Hepatocyte (in vitro differentiated cells): ENCODE measurements around the gene CLDN19. TPM values are rescaled to one million over a fixed set of nuclear protein-coding genes. Genes with fewer than 3 reads are reported as not detected.

Experiments
- DNase-seq: peaks from one replicate; pipeline ENCODE4 v3.0.0-alpha.2; 2016; ENCODE audit warnings: low spot score
- H2AFZ ChIP-seq: fragments of 200-600 bp; sonication (generic); 2 replicates; pipeline ENCODE4 v1.6.0; 2016; ENCODE audit warnings: antibody characterized with exemption, mild to moderate bottlenecking
- H3K27ac ChIP-seq: fragments of 200-600 bp; sonication (generic); 2 replicates; pipeline ENCODE4 v1.5.1; 2016; ENCODE audit warnings: mild to moderate bottlenecking
- H3K27me3 ChIP-seq: fragments of 200-600 bp; sonication (generic); 2 replicates; pipeline ENCODE4 v1.6.1; 2016
- H3K36me3 ChIP-seq: fragments of 200-600 bp; sonication (generic); replicated peaks from 2 replicates; pipeline ENCODE4 v1.5.1; 2016; ENCODE audit warnings: low read depth; ENCODE audit not compliant: insufficient read depth
- H3K4me1 ChIP-seq: fragments of 200-600 bp; sonication (generic); 2 replicates; pipeline ENCODE4 v1.5.1; 2016; ENCODE audit warnings: mild to moderate bottlenecking, moderate library complexity; ENCODE audit not compliant: insufficient read depth
- H3K4me2 ChIP-seq: fragments of 200-600 bp; sonication (generic); 2 replicates; pipeline ENCODE4 v1.6.0; 2016
- H3K4me3 ChIP-seq: fragments of 200-600 bp; sonication (generic); 2 replicates; pipeline ENCODE4 v1.5.1; 2016; ENCODE audit warnings: mild to moderate bottlenecking
- H3K79me2 ChIP-seq: fragments of 200-600 bp; sonication (generic); 2 replicates; pipeline ENCODE4 v1.6.0; 2017; ENCODE audit warnings: mild to moderate bottlenecking
- H3K9me2 ChIP-seq: fragments of 200-600 bp; sonication (generic); replicated peaks from 2 replicates; pipeline ENCODE4 v1.6.0; 2017; ENCODE audit warnings: mild to moderate bottlenecking; ENCODE audit not compliant: insufficient read depth
- H3K9me3 ChIP-seq: fragments of 200-600 bp; sonication (generic); 2 replicates; pipeline ENCODE4 v1.5.1; 2016; ENCODE audit warnings: low read depth, mild to moderate bottlenecking
- H4K20me1 ChIP-seq: fragments of 200-600 bp; sonication (generic); 2 replicates; pipeline ENCODE4 v1.6.0; 2016; ENCODE audit warnings: mild to moderate bottlenecking; ENCODE audit not compliant: insufficient read depth, poor library complexity, severe bottlenecking
- CTCF ChIP-seq: fragments of 200-600 bp; sonication (generic); IDR thresholded peaks from 2 replicates; pipeline ENCODE4 v1.5.1; 2016; ENCODE audit warnings: antibody characterized with exemption, mild to moderate bottlenecking; ENCODE audit not compliant: poor library complexity
- EZH2 ChIP-seq: fragments of 200-600 bp; sonication (generic); IDR thresholded peaks from 2 replicates; pipeline ENCODE4 v1.6.1; 2016; ENCODE audit warnings: antibody characterized with exemption, mild to moderate bottlenecking, borderline replicate concordance
- EZH2phosphoT487 ChIP-seq: fragments of 200-600 bp; sonication (generic); IDR thresholded peaks from one replicate; pipeline ENCODE4 v1.6.1; 2018; ENCODE audit warnings: antibody characterized with exemption, mild to moderate bottlenecking, low read depth, moderate library complexity; ENCODE audit not compliant: unreplicated experiment, severe bottlenecking
- WGBS: methylation state at CpG from one replicate; pipeline ENCODE4 v1.1.6; 2016; ENCODE audit warnings: low lambda C conversion rate; ENCODE audit errors: missing lambda C conversion rate; 5-methylcytosine and 5-hydroxymethylcytosine counted together
- polyA plus RNA-seq: library from polyadenylated mRNA; unstranded; fragments of >200 nt; fragmentation: Nextera tagmentation; extraction: Ambion mirVana; gene quantifications from 2 replicates; pipeline ENCODE4 v1.2.1, GENCODE V29; 2016
- total RNA-seq: library from RNA; depleted of rRNA; stranded (reverse); fragments of >200 nt; gene quantifications from 2 replicates; pipeline ENCODE4 v1.2.3, GENCODE V29; 2014

Gene CLDN19
- total and polyA plus RNA-seq, 2 experiments from 2014 or later = 4.5 to 6.9 TPM

GRCh38 chr1:42741706-42742105 is 1.7 kb upstream of the CLDN19 start:
- Histone ChIP-seq H3K4me3 (no peak overlapping the region), H3K27me3 (no peaks in the 10 kb centered on the region), H3K27ac (no peak overlapping the region), H4K20me1 (no peaks in the 10 kb centered on the region), H2AFZ (no peak overlapping the region), H3K9me3 (no peaks in the 10 kb centered on the region), H3K4me2 (no peak overlapping the region), H3K36me3 (no peaks in the 10 kb centered on the region), H3K79me2 (no peaks in the 10 kb centered on the region), H3K4me1 (peaks cover 20% of the 10 kb centered on the region), H3K9me2 (no peaks in the 10 kb centered on the region)
- no peak for TF ChIP-seq CTCF
- no peak for TF ChIP-seq EZH2phosphoT487
- no peak for TF ChIP-seq EZH2
- no peak for DNase-seq
- 96% methylated on average over 4 of the region's 4 CpGs for WGBS

GRCh38 chr1:42740851-42741580 is 980 bp upstream of the CLDN19 start:
- H3K4me1 ChIP-seq = peaks cover 20% of the 10 kb centered on the region
- H3K9me3 ChIP-seq = no peaks in the 10 kb centered on the region
- H3K27ac ChIP-seq = no peak overlapping the region
- no peak overlapping the region for H3K4me3 ChIP-seq
- no peaks in the 10 kb centered on the region for H3K79me2 ChIP-seq
- H3K9me2 ChIP-seq = no peaks in the 10 kb centered on the region
- no peak overlapping the region for H2AFZ ChIP-seq
- DNase-seq = no peak
- no peaks in the 10 kb centered on the region for H3K36me3 ChIP-seq
- no peak for TF ChIP-seq EZH2
- no peak for TF ChIP-seq CTCF
- no peak for TF ChIP-seq EZH2phosphoT487
- H3K27me3 ChIP-seq = no peaks in the 10 kb centered on the region
- H3K4me2 ChIP-seq = peak overlapping the region; percentile 71
- 73% methylated on average over 16 of the region's 19 CpGs for WGBS
- no peaks in the 10 kb centered on the region for H4K20me1 ChIP-seq

- no peaks in the 10 kb centered on the region for H3K9me2 ChIP-seq
- no peak overlapping the region for H3K27ac ChIP-seq
- no peaks in the 10 kb centered on the region for H4K20me1 ChIP-seq
- WGBS = 93% methylated on average over 8 of the region's 8 CpGs
- H3K4me2 ChIP-seq = no peak overlapping the region
- no peaks in the 10 kb centered on the region for H3K36me3 ChIP-seq
- no peaks in the 10 kb centered on the region for H3K27me3 ChIP-seq
- no peaks in the 10 kb centered on the region for H3K79me2 ChIP-seq
- H3K4me1 ChIP-seq = peaks cover 30% of the 10 kb centered on the region
- TF ChIP-seq EZH2phosphoT487 (no peak), EZH2 (no peak), CTCF (no peak)
- no peaks in the 10 kb centered on the region for H3K9me3 ChIP-seq
- DNase-seq = no peak
- no peak overlapping the region for H3K4me3 ChIP-seq
- no peak overlapping the region for H2AFZ ChIP-seq
These were observed 1.3 kb downstream of the CLDN19 start for GRCh38 chr1:42738678-42739226.
